ENCODE data around the gene RNF31. TPM values are rescaled to one million over a fixed set of nuclear protein-coding genes. Genes with fewer than 3 reads are reported as not detected.
A peak's percentile ranks its signal among the peaks of the same experiment; 100 is the strongest.

Gene RNF31
- total RNA-seq, 1 donor from 2014 or later, result 59.0 TPM

DNA sequence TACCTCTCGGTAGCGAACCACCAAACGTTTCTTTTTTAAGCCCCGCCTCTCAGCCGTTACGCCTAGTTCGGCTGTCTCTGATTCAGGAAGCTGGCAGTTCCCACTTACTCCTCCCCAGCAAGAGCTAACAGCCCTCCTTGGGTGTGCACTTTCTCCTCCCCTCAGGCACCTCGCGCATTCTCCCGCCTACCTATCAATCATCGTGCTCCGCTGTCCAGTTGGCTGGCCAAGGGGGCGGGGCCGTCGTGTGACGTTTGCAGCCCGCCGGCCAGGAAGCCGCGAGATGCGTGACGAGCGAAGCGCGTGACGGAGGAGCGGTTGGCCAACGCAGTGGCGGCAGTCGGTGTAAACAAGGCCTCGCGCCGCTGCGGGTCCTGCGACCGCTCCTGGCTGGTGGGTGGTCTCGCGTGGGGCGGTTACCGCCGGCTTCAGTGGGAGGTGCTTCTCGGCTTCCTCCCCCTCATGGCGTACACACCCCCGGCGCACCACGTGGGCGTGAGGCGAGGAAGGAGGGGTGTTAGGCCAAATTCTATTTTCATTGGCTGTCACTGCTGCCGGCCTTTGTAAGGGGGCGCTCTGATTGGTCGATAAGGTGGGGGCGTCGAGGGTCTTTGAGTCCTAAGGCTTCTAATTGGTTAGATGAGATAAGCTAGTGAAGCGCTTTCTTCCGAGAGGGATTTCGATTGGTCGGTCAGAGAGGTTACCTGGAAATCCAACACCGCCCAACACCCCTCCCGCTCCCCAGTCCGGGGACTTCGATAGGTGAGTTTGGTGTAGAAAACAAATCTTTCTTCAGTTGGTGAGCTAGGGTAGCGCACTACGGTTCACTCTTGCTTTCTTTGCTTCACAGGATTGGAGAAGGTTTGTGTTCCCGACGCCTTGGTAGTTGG lies 32.5 kb upstream of the RNF31 start, which contains the start of the genes DCAF11 and NRL:
Gene DCAF11, plus strand, starts transcription at position 246 of the 890 bp plus-strand sequence. CDS start 818 bp downstream, outside the sequence.
Gene NRL, minus strand, starts transcription at position 418 of the 890 bp plus-strand sequence. CDS start 32,101 bp downstream, outside the sequence.
- Histone ChIP-seq H3K36me3 (ENCODE audit: insufficient read depth, low read length) (peaks cover 17% of the 10 kb centered on the region), H3K4me2 (ENCODE audit: low read length) (peak within 1 kb of the TSS; percentile 97), H3K9ac (ENCODE audit: low read length) (peak within 1 kb of the TSS; percentile 93), H3K27me3 (ENCODE audit: insufficient read depth, low read length) (no peaks in the 10 kb centered on the region), H2AFZ (ENCODE audit: low read depth, low read length) (peak within 1 kb of the TSS; percentile 97), H4K20me1 (ENCODE audit: insufficient read depth, low read length) (no peaks in the 10 kb centered on the region), H3K9me3 (ENCODE audit: insufficient read depth, low read depth, low read length) (no peaks in the 10 kb centered on the region), H3K79me2 (ENCODE audit: insufficient read depth, low read length) (peaks cover 7% of the 10 kb centered on the region), H3K27ac (ENCODE audit: low read depth, low read length) (peak within 1 kb of the TSS; percentile 99), H3K4me3 (ENCODE audit: insufficient read depth, low read depth, low read length) (peak within 1 kb of the TSS; percentile 88), H3K4me1 (ENCODE audit: insufficient read depth, low read length) (peaks cover 13% of the 10 kb centered on the region)
- no peaks in the 10 kb centered on the region for H3K9me3 Mint-ChIP-seq (ENCODE audit: unreplicated experiment)
- peak; percentile 37 for FAIRE-seq
- H3K36me3 Mint-ChIP-seq (ENCODE audit: low read depth, unreplicated experiment), result peaks cover 20% of the 10 kb centered on the region
- peak within 1 kb of the TSS; percentile 94 for H3K4me3 Mint-ChIP-seq (ENCODE audit: unreplicated experiment)
- peak within 1 kb of the TSS; percentile 98 for H3K27ac Mint-ChIP-seq (ENCODE audit: unreplicated experiment)
- H3K4me1 Mint-ChIP-seq (ENCODE audit: low read depth, unreplicated experiment), result peaks cover 8% of the 10 kb centered on the region
- TF ChIP-seq CTCF (IDR thresholded peaks at IDR 0.05; ENCODE audit: insufficient read depth, low read depth, low read length), result no peak
- no peak for TF ChIP-seq EZH2 (IDR thresholded peaks at IDR 0.05; ENCODE audit: insufficient read depth, low read length)
- no peaks in the 10 kb centered on the region for H3K27me3 Mint-ChIP-seq (ENCODE audit: low read depth, unreplicated experiment)
- peak; percentile 99 for DNase-seq (ENCODE audit: low read depth)

DNA sequence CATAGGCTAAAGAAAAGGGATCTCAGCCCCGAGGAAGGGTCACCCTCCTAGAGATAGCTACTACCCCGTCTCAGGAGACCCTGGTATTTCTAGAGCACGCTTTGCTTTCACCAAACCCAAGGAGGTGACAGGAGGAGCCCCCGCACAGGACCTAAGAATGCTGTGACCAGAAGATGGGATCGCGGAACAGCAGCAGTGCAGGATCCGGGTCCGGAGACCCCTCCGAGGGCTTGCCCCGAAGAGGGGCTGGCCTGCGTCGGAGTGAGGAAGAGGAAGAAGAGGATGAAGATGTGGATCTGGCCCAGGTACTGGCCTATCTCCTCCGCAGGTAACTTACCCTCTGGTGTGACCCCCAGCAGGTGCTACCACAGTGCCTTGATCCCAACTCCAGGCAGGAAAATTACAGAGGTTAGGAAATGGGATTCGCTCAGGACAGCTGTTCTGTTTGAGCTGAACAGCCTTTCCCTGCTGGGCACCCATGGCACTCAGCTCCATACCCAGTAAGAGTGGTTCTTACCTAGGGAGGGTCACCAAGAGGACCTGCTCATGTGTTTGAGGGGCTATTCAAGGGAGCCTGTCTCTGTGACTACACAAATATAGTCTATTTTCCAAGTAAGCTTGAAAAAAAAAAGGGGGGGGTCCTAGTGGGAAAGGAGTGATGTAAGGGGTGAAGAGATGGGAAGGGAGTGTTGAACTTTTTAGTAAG lies 31.7 kb upstream of the RNF31 start:
- Mint-ChIP-seq H3K27ac (ENCODE audit: unreplicated experiment) (peak overlapping the region; percentile 98), H3K9me3 (ENCODE audit: unreplicated experiment) (no peaks in the 10 kb centered on the region), H3K4me3 (ENCODE audit: unreplicated experiment) (peak overlapping the region; percentile 94), H3K36me3 (ENCODE audit: low read depth, unreplicated experiment) (peaks cover 21% of the 10 kb centered on the region), H3K4me1 (ENCODE audit: low read depth, unreplicated experiment) (peaks cover 8% of the 10 kb centered on the region), H3K27me3 (ENCODE audit: low read depth, unreplicated experiment) (no peaks in the 10 kb centered on the region)
- Histone ChIP-seq H3K4me3 (ENCODE audit: insufficient read depth, low read depth, low read length) (peak overlapping the region; percentile 88), H3K4me2 (ENCODE audit: low read length) (peak overlapping the region; percentile 97), H3K79me2 (ENCODE audit: insufficient read depth, low read length) (peaks cover 7% of the 10 kb centered on the region), H4K20me1 (ENCODE audit: insufficient read depth, low read length) (no peaks in the 10 kb centered on the region), H3K36me3 (ENCODE audit: insufficient read depth, low read length) (peaks cover 21% of the 10 kb centered on the region), H3K9me3 (ENCODE audit: insufficient read depth, low read depth, low read length) (no peaks in the 10 kb centered on the region), H3K4me1 (ENCODE audit: insufficient read depth, low read length) (peaks cover 13% of the 10 kb centered on the region), H3K27ac (ENCODE audit: low read depth, low read length) (peak overlapping the region; percentile 99), H3K27me3 (ENCODE audit: insufficient read depth, low read length) (no peaks in the 10 kb centered on the region), H2AFZ (ENCODE audit: low read depth, low read length) (peak overlapping the region; percentile 97), H3K9ac (ENCODE audit: low read length) (peak overlapping the region; percentile 93)
- DNase-seq (ENCODE audit: low read depth) (no peak), FAIRE-seq (no peak)
- no peak for TF ChIP-seq CTCF (IDR thresholded peaks at IDR 0.05; ENCODE audit: insufficient read depth, low read depth, low read length)
- TF ChIP-seq EZH2 (IDR thresholded peaks at IDR 0.05; ENCODE audit: insufficient read depth, low read length), result no peak
